HG03103 (cell line): Measurements from ENCODE around the gene PTOV1.

ENCODE experiments used
- ATAC-seq: cut with Tn5 transposase; IDR thresholded peaks from one replicate; pipeline ENCODE4 v1.9.1; 2021; ENCODE audit warnings: low read depth; ENCODE audit not compliant: unreplicated experiment

Gene PTOV1

GRCh38 chr19:49907745-49908446 lies 56.9 kb downstream of the PTOV1 start:
- ATAC-seq = no peak

- ATAC-seq = no peak
Observed at GRCh38 chr19:49908480-49909420, 57.8 kb downstream of the PTOV1 start.

- ATAC-seq = no peak
Observed at GRCh38 chr19:49910179-49910578, 59.2 kb downstream of the PTOV1 start.
